HCT116 (cell line): ENCODE data around the gene WSB2. TPM values are rescaled to one million over a fixed set of nuclear protein-coding genes. Genes with fewer than 3 reads are reported as not detected.

Source experiments
- ATAC-seq: fragments of 200-7000 bp; cut with Tn5 transposase; 2 replicates; pipeline ENCODE4 v1.9.1; 2020; ENCODE audit warnings: mild to moderate bottlenecking, moderate library complexity
- BruUV-seq: library from RNA; stranded (reverse); fragments of 400-500 nt; replicated peaks from 2 replicates; lab custom pipeline; 2021; lab: Mats Ljungman, UMichigan
- CTCF ChIA-PET: fragments of 300-600 bp; sonication (Branson Sonifier 250); formaldehyde crosslinking; loops from one replicate; lab custom pipeline; 2021; ENCODE audit warnings: antibody characterized with exemption; lab: Charles Lee
- POLR2A ChIA-PET: fragments of 300-600, 350-600 bp; sonication (Branson Sonifier 250); formaldehyde crosslinking; loops from one replicate; lab custom pipeline; 2021; ENCODE audit warnings: antibody characterized with exemption; lab: Charles Lee
- RAD21 ChIA-PET, 2 experiments: fragments of 300-600 bp; sonication (Branson Sonifier 250); formaldehyde crosslinking; loops; one replicate each; lab custom pipeline; 2023; ENCODE audit warnings: low total read pairs in 2 of 2; ENCODE audit not compliant: uncharacterized antibody in 2 of 2, unreplicated experiment in 2 of 2, low non-redundant PET in 1 of 2; lab: Charles Lee
- DNase-seq: peaks from one replicate; pipeline ENCODE4 v3.0.0-alpha.2; 2010; ENCODE audit warnings: low read depth, low spot score
- H2AFZ ChIP-seq: fragments of 200-600 bp; shearing (Covaris generic), sonication (generic); 2 replicates; pipeline ENCODE4 v1.6.1; 2017; ENCODE audit warnings: low read depth, mixed run types, mixed read lengths, antibody characterized with exemption, low read length; ENCODE audit not compliant: poor library complexity, severe bottlenecking
- H3K27ac ChIP-seq: 2 replicates; pipeline ENCODE4 v1.5.1; 2012; ENCODE audit warnings: low read depth, low read length
- H3K27me3 ChIP-seq: fragments of 200-600 bp; sonication (generic); 2 replicates; pipeline ENCODE4 v1.6.1; 2016; ENCODE audit warnings: mixed run types, low read length, mixed read lengths; ENCODE audit not compliant: insufficient read depth
- H3K36me3 ChIP-seq, 2 experiments: fragments of 200-500 bp in 1 of 2; fragments of 200-600 bp in 1 of 2; sonication (Bioruptor generic) in 1 of 2; sonication (generic) in 1 of 2; 2 replicates each; pipeline versions ENCODE4 v1.5.1 to v1.6.1; 2014 to 2016; ENCODE audit warnings: low read length in 2 of 2, inconsistent platforms in 1 of 2, mixed read lengths in 1 of 2, mixed run types in 1 of 2; ENCODE audit not compliant: insufficient read depth in 2 of 2, control insufficient read depth in 1 of 2
- H3K4me1 ChIP-seq, 2 experiments: fragments of 200-600 bp in 1 of 2; sonication (generic) in 1 of 2; 2 replicates each; pipeline versions ENCODE4 v1.5.1 to v1.6.1; 2012 to 2017; ENCODE audit warnings: low read length in 2 of 2, inconsistent platforms in 1 of 2, mild to moderate bottlenecking in 1 of 2, mixed read lengths in 1 of 2, mixed run types in 1 of 2, moderate library complexity in 1 of 2; ENCODE audit not compliant: insufficient read depth in 2 of 2, control insufficient read depth in 1 of 2
- H3K4me2 ChIP-seq: fragments of 200-600 bp; sonication (generic); 2 replicates; pipeline ENCODE4 v1.6.1; 2017; ENCODE audit warnings: mixed run types, low read length, mixed read lengths
- H3K4me3 ChIP-seq, 2 experiments: fragments of 200-600 bp in 1 of 2; sonication (generic) in 1 of 2; replicated peaks in 1 of 2; 2 replicates each; pipeline ENCODE4 v1.5.1; 2011 to 2016; ENCODE audit warnings: low read length in 2 of 2, control low read depth in 1 of 2, low read depth in 1 of 2, mild to moderate bottlenecking in 1 of 2, mixed read lengths in 1 of 2, mixed run types in 1 of 2
- H3K79me2 ChIP-seq: fragments of 200-600 bp; sonication (generic); 2 replicates; pipeline ENCODE4 v1.6.1; 2017; ENCODE audit warnings: mild to moderate bottlenecking, mixed run types, low read length, moderate library complexity, mixed read lengths; ENCODE audit not compliant: insufficient read depth
- H3K9ac ChIP-seq: fragments of 200-600 bp; sonication (generic); 2 replicates; pipeline ENCODE4 v1.6.1; 2016; ENCODE audit warnings: low read length, mixed read lengths
- H3K9me2 ChIP-seq: fragments of 200-600 bp; sonication (generic), shearing (Covaris generic); 2 replicates; pipeline ENCODE4 v1.6.1; 2017; ENCODE audit warnings: mixed run types, mild to moderate bottlenecking, moderate library complexity; ENCODE audit not compliant: insufficient read depth
- H3K9me3 ChIP-seq, 2 experiments: fragments of 200-500 bp in 1 of 2; fragments of 200-600 bp in 1 of 2; sonication (Bioruptor generic) in 1 of 2; sonication (generic) in 1 of 2; 2 replicates each; pipeline ENCODE4 v1.6.1; 2014 to 2017; ENCODE audit warnings: low read length in 2 of 2, mixed read lengths in 2 of 2, inconsistent platforms in 1 of 2, low read depth in 1 of 2, mild to moderate bottlenecking in 1 of 2, mixed run types in 1 of 2, moderate library complexity in 1 of 2; ENCODE audit not compliant: control insufficient read depth in 1 of 2, insufficient read depth in 1 of 2
- H4K20me1 ChIP-seq: fragments of 200-600 bp; sonication (generic), shearing (Covaris generic); 2 replicates; pipeline ENCODE4 v1.6.1; 2017; ENCODE audit warnings: mixed run types, mild to moderate bottlenecking, moderate library complexity; ENCODE audit not compliant: insufficient read depth
- ATF3 ChIP-seq: IDR thresholded peaks from 2 replicates; pipeline ENCODE4 v1.6.1; 2012
- CBX3 ChIP-seq: IDR thresholded peaks from 2 replicates; pipeline ENCODE4 v1.6.1; 2012; ENCODE audit warnings: low read depth
- CEBPB ChIP-seq: IDR thresholded peaks from 2 replicates; pipeline ENCODE4 v1.6.1; 2012; ENCODE audit warnings: low read depth
- CTCF ChIP-seq, 3 experiments: fragments of 200-600 bp in 1 of 3; sonication (generic) in 1 of 3; IDR thresholded peaks in 2 of 3; conservative IDR thresholded peaks in 1 of 3; 2 replicates each; pipeline ENCODE4 v1.5.1; 2012 to 2017; ENCODE audit warnings: low read depth in 2 of 3, low read length in 2 of 3, antibody characterized with exemption in 1 of 3, borderline replicate concordance in 1 of 3, control low read depth in 1 of 3, mild to moderate bottlenecking in 1 of 3, mixed read lengths in 1 of 3, mixed run types in 1 of 3, moderate library complexity in 1 of 3; ENCODE audit not compliant: insufficient read depth in 1 of 3
- JUND ChIP-seq: IDR thresholded peaks from 2 replicates; pipeline ENCODE4 v1.6.1; 2012
- POLR2A ChIP-seq: IDR thresholded peaks from 2 replicates; pipeline ENCODE4 v1.7.0; 2011; ENCODE audit warnings: borderline replicate concordance; ENCODE audit not compliant: insufficient read depth, insufficient read length; ENCODE audit errors: extremely low read depth
- POLR2AphosphoS5 ChIP-seq: IDR thresholded peaks from 2 replicates; pipeline ENCODE4 v1.6.1; 2011; ENCODE audit warnings: mild to moderate bottlenecking, low read depth, low read length, moderate library complexity
- RAD21 ChIP-seq: IDR thresholded peaks from 2 replicates; pipeline ENCODE4 v1.6.1; 2012; ENCODE audit warnings: low read depth, mild to moderate bottlenecking
- REST ChIP-seq: IDR thresholded peaks from 2 replicates; pipeline ENCODE4 v1.6.1; 2012; ENCODE audit warnings: low read depth
- SIN3A ChIP-seq: IDR thresholded peaks from 2 replicates; pipeline ENCODE4 v1.6.1; 2012; ENCODE audit warnings: low read depth
- SP1 ChIP-seq: IDR thresholded peaks from 2 replicates; pipeline ENCODE4 v1.6.1; 2012; ENCODE audit warnings: low read depth
- TCF7L2 ChIP-seq: IDR thresholded peaks from 2 replicates; pipeline ENCODE4 v1.7.0; 2011; ENCODE audit warnings: borderline replicate concordance, inconsistent platforms; ENCODE audit not compliant: insufficient read depth, insufficient read length; ENCODE audit errors: extremely low read depth
- ZFX ChIP-seq: fragments of 450-650 bp; IDR thresholded peaks from 2 replicates; pipeline ENCODE4 v1.6.1; 2017
- ZNF274 ChIP-seq: fragments of 200-500 bp; sonication (Bioruptor generic); IDR thresholded peaks from 2 replicates; pipeline ENCODE4 v1.6.1; 2014; ENCODE audit warnings: mild to moderate bottlenecking, low read depth, low read length, inconsistent platforms
- intact Hi-C: fragments of 100-400 bp; cut with micrococcal nuclease; formaldehyde crosslinking; loops from 2 replicates; pipeline ENCODE4 v1.10.0; 2022
- total RNA-seq: library from RNA; stranded (reverse); gene quantifications from one replicate; pipeline ENCODE4 v1.2.1, GENCODE V29; 2021; ENCODE audit not compliant: unreplicated experiment
- TF ChIP-seq, protein P1 (sequence below): IDR thresholded peaks from 2 replicates; pipeline ENCODE4 v1.6.1; 2012
- TF ChIP-seq, protein P2 (sequence below): IDR thresholded peaks from 2 replicates; pipeline ENCODE4 v1.6.1; 2011; ENCODE audit warnings: mild to moderate bottlenecking, low read length, moderate library complexity; ENCODE audit not compliant: insufficient replicate concordance; ENCODE audit errors: extremely low read depth

WSB2 gene
- total RNA-seq, 1 experiment from 2014 or later: 97.0 TPM

DNA sequence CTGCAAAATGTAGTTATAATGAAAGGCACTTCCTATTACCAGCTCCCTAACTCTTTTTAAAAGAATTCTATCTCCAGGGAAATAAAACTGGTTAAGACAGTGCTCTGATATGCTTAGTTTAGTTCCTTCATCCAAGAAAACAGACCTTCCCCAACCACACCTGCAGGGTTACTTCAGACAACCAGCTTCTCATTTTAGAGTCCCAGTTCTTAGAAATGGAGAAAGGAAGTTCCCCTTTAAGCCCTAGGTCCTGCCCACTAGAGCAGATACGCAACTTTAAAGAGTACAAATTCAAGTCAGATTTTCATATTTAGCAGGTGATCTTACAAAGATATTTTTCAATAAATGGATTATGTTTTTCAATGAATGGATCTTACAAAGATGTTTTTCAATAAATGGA is 4.4 kb upstream of the WSB2 start:
- ChIA-PET POLR2A (no interaction called here), CTCF (interaction anchor here (2.1 kb wide), 1 partner anchor 11 kb away, joined by 7 read pairs; no protein-coding TSS in a partner anchor)

More for the DNA sequence above, 4.4 kb upstream of the WSB2 start:
- ATAC-seq: no peak
- no TSS peak for BruUV-seq
- no peak for TF ChIP-seq POLR2AphosphoS5
- no peak for TF ChIP-seq RAD21
- no peak for TF ChIP-seq SP1
- TF ChIP-seq, protein P1, sequence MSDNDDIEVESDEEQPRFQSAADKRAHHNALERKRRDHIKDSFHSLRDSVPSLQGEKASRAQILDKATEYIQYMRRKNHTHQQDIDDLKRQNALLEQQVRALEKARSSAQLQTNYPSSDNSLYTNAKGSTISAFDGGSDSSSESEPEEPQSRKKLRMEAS: no peak
- TF ChIP-seq, protein P2, sequence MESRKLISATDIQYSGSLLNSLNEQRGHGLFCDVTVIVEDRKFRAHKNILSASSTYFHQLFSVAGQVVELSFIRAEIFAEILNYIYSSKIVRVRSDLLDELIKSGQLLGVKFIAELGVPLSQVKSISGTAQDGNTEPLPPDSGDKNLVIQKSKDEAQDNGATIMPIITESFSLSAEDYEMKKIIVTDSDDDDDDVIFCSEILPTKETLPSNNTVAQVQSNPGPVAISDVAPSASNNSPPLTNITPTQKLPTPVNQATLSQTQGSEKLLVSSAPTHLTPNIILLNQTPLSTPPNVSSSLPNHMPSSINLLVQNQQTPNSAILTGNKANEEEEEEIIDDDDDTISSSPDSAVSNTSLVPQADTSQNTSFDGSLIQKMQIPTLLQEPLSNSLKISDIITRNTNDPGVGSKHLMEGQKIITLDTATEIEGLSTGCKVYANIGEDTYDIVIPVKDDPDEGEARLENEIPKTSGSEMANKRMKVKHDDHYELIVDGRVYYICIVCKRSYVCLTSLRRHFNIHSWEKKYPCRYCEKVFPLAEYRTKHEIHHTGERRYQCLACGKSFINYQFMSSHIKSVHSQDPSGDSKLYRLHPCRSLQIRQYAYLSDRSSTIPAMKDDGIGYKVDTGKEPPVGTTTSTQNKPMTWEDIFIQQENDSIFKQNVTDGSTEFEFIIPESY: no peak
- no peak for TF ChIP-seq POLR2A
- no peak for TF ChIP-seq ATF3
- no peak for TF ChIP-seq REST
- no peak for TF ChIP-seq TCF7L2
- TF ChIP-seq ZFX: no peak
- no peak for TF ChIP-seq CTCF (IDR thresholded peaks at IDR 0.05 in 2 of 3, conservative IDR thresholded peaks at IDR 0.05 in 1 of 3; ENCODE audit: borderline replicate concordance in 1 of 3, insufficient read depth in 1 of 3, low read depth in 2 of 3, low read length in 2 of 3)
- no peak for TF ChIP-seq CEBPB
- TF ChIP-seq JUND: no peak
- TF ChIP-seq CBX3: no peak
- TF ChIP-seq ZNF274: no peak
- TF ChIP-seq SIN3A: no peak
- Histone ChIP-seq H3K4me3 (no peak overlapping the region), H3K9me2 (no peaks in the 10 kb centered on the region), H3K4me1 (peaks cover 18 to 21% of the 10 kb centered on the region in 2 experiments), H3K9me3 (no peaks in the 10 kb centered on the region), H3K27ac (no peak overlapping the region), H2AFZ (no peak overlapping the region), H3K4me2 (no peak overlapping the region), H3K36me3 (peaks cover 0 to 5% of the 10 kb centered on the region in 2 experiments; a peak in 1 of 4 replicates), H4K20me1 (no peaks in the 10 kb centered on the region), H3K79me2 (peaks cover 2% of the 10 kb centered on the region), H3K9ac (no peak overlapping the region), H3K27me3 (no peaks in the 10 kb centered on the region)
- intact Hi-C loops: no loop called here
- RAD21 ChIA-PET: no interaction called here
- no peak for DNase-seq
